CD8-positive, alpha-beta memory T cell (primary cell): Measurements from ENCODE around the gene COA1. TPM values are rescaled to one million over a fixed set of nuclear protein-coding genes. Genes with fewer than 3 reads are reported as not detected.
"Not testable (repeated sequence)": the region's sequence is repeated elsewhere in the genome, so short reads cannot be mapped to it uniquely, and the experiment has no call there.

Source experiments
- CTCF ChIA-PET: fragments of 350-600 bp; sonication (Branson Sonifier 250); formaldehyde crosslinking; loops from one replicate; lab custom pipeline; 2021; ENCODE audit warnings: antibody characterized with exemption; lab: Charles Lee
- POLR2A ChIA-PET: fragments of 350-600 bp; sonication (Branson Sonifier 250); formaldehyde crosslinking; loops from one replicate; lab custom pipeline; 2021; ENCODE audit warnings: antibody characterized with exemption; lab: Charles Lee
- DNase-seq, 5 donors: peaks; one replicate each; pipeline versions ENCODE4 v3.0.0 to v3.0.0-alpha.2; 2020 to 2022; ENCODE audit warnings: mixed read lengths in 1 of 5
- H3K27ac ChIP-seq: one replicate; pipeline ENCODE4 v1.7.0; 2013; ENCODE audit warnings: low read depth, mild to moderate bottlenecking, low read length, moderate library complexity
- H3K27me3 ChIP-seq: 2 replicates; pipeline ENCODE4 v1.7.0; 2013; ENCODE audit warnings: low read length, mild to moderate bottlenecking; ENCODE audit not compliant: insufficient read depth, poor library complexity, severe bottlenecking
- H3K36me3 ChIP-seq: 2 replicates; pipeline ENCODE4 v1.7.0; 2013; ENCODE audit warnings: mild to moderate bottlenecking, low read length, moderate library complexity; ENCODE audit not compliant: insufficient read depth
- H3K4me1 ChIP-seq: 2 replicates; pipeline ENCODE4 v1.7.0; 2013; ENCODE audit warnings: mild to moderate bottlenecking, low read length, moderate library complexity; ENCODE audit not compliant: insufficient read depth
- H3K4me3 ChIP-seq: 2 replicates; pipeline ENCODE4 v1.7.0; 2013; ENCODE audit warnings: mild to moderate bottlenecking, low read length
- H3K9me3 ChIP-seq: 2 replicates; pipeline ENCODE4 v1.7.0; 2013; ENCODE audit warnings: mild to moderate bottlenecking, low read length
- H3K27ac Mint-ChIP-seq, 8 donors: one replicate each; pipeline ENCODE4 v1.8.0; 2020 to 2021; ENCODE audit warnings: mixed read lengths in 8 of 8, mild to moderate bottlenecking in 6 of 8, inconsistent platforms in 3 of 8, moderate library complexity in 3 of 8
- H3K27me3 Mint-ChIP-seq, 2 donors: one replicate each; pipeline ENCODE4 v1.8.0; 2020 to 2021; ENCODE audit warnings: mixed read lengths in 2 of 2, mild to moderate bottlenecking in 1 of 2, moderate library complexity in 1 of 2
- H3K36me3 Mint-ChIP-seq, 3 donors: one replicate each; pipeline ENCODE4 v1.8.0; 2020 to 2021; ENCODE audit warnings: mixed read lengths in 3 of 3, inconsistent platforms in 1 of 3, mild to moderate bottlenecking in 1 of 3
- H3K4me1 Mint-ChIP-seq, 3 donors: one replicate each; pipeline ENCODE4 v1.8.0; 2020 to 2021; ENCODE audit warnings: mixed read lengths in 3 of 3, inconsistent platforms in 1 of 3, mild to moderate bottlenecking in 1 of 3
- H3K4me3 Mint-ChIP-seq, 7 donors: one replicate each; pipeline ENCODE4 v1.8.0; 2020 to 2021; ENCODE audit warnings: mixed read lengths in 7 of 7, mild to moderate bottlenecking in 6 of 7, moderate library complexity in 4 of 7, inconsistent platforms in 2 of 7
- H3K9me3 Mint-ChIP-seq, 5 donors: one replicate each; pipeline ENCODE4 v1.8.0; 2020 to 2022; ENCODE audit warnings: mixed read lengths in 5 of 5, mild to moderate bottlenecking in 3 of 5, moderate library complexity in 2 of 5, inconsistent platforms in 1 of 5
- polyA plus RNA-seq: library from polyadenylated mRNA; unstranded; fragments of 300-500 nt; fragmentation: Illumina TruSeq; gene quantifications from one replicate; pipeline ENCODE4 v1.2.3, GENCODE V29; 2021
- total RNA-seq, 2 experiments: library from RNA; stranded (reverse); gene quantifications; one replicate each; pipeline ENCODE4 v1.2.3, GENCODE V29; 2021

COA1 gene, protein sequence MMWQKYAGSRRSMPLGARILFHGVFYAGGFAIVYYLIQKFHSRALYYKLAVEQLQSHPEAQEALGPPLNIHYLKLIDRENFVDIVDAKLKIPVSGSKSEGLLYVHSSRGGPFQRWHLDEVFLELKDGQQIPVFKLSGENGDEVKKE
- total RNA-seq (10 to 100 TPM; 75.9 to 81.6 TPM), polyA plus RNA-seq (68.9 TPM)

DNA sequence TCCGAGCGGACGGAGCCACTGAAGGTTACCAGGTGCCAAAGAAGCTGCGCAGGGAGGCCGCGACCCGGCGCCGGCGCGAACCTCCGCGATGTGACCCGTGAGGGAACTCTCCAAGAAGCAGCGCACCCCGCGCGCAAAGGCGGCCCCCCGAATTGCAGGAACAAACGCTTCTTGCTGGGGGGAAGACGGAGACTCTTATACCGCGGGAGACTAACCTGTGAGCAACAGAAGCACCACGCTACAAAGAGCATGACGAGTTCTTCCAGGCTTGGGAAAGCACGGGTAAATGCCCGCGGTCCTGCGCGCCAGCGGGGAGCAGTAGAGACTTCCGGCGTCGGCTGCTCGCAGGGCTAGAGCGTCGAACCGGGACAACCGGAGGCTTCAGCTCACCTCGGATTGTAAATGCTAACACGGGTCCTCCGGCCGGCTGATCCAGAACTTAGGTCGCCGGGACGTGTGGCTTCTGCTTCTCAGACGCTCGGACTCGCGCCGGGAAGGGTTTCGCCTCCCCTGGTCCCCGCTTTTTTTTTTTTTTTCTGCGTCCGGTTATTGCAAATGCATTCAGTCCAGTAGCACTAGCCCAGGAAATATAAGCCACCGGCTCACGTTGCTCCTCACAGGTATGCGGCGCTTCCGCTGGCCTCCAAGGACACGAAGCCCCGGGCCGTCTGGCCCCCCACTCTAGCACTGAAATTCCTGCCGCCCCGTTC is at the start of gene COA1:
Gene COA1 (minus strand): TSS at position 310 of the 710 bp plus-strand sequence. CDS start 80,909 bp downstream, outside the sequence.
- Histone ChIP-seq H3K27ac (peak within 1 kb of the TSS; percentile 86), H3K9me3 (no peaks in the 10 kb centered on the region), H3K27me3 (no peaks in the 10 kb centered on the region), H3K4me3 (peak within 1 kb of the TSS; percentile 95), H3K36me3 (no peaks in the 10 kb centered on the region), H3K4me1 (peaks cover 23% of the 10 kb centered on the region)
- ChIA-PET POLR2A (interaction anchor here (1.9 to 2.1 kb wide), 2 partner anchors 29 to 146 kb away, joined by 8 to 11 read pairs; partner anchors contain the start of genes BLVRA and STK17A), CTCF (interaction anchor here (0.8 to 5.1 kb wide), 9 partner anchors 8 to 788 kb away, joined by 3 to 38 read pairs (median 5); partner anchors contain the start of gene STK17A)
- H3K27me3 Mint-ChIP-seq, result no peaks in the 10 kb centered on the region
- H3K4me1 Mint-ChIP-seq, result peaks cover 34 to 51% (median 41%) of the 10 kb centered on the region in 3 donors
- H3K27ac Mint-ChIP-seq, result peak within 1 kb of the TSS; percentile 82 to 94 (median 90)
- peaks cover 0 to 12% (median 0%) of the 10 kb centered on the region in 3 donors for H3K36me3 Mint-ChIP-seq
- peak within 1 kb of the TSS; percentile 91 to 100 (median 95) for H3K4me3 Mint-ChIP-seq
- H3K9me3 Mint-ChIP-seq, result no peaks in the 10 kb centered on the region
- peak; percentile 63 to 83 (median 79) for DNase-seq

- POLR2A ChIA-PET, result not testable (repeated sequence)
Measured at GRCh38 chr7:43778293-43779044, 49.1 kb upstream of the COA1 start.

DNA sequence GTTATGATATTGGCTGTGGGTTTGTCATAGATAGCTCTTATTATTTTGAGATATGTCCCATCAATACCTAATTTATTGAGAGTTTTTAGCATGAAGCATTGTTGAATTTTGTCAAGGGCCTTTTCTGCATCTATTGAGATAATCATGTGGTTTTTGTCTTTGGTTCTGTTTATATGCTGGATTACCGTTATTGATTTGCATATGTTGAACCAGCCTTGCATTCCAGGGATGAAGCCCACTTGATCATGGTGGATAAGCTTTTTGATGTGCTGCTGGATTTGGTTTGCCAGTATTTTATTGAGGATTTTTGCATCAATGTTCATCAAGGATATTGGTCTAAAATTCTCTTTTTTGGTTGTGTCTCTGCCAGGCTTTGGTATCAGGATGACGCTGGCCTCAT is 45.9 kb upstream of the COA1 start:
- H3K36me3 ChIP-seq, H3K27me3 Mint-ChIP-seq, H3K4me3 ChIP-seq, H3K4me1 ChIP-seq, H3K27me3 ChIP-seq, H3K4me3 Mint-ChIP-seq, H3K27ac Mint-ChIP-seq, H3K9me3 ChIP-seq, POLR2A ChIA-PET, H3K27ac ChIP-seq, DNase-seq, CTCF ChIA-PET, H3K9me3 Mint-ChIP-seq: not testable (repeated sequence)
- Mint-ChIP-seq H3K4me1 (peaks cover 9 to 18% (median 9%) of the 10 kb centered on the region in 3 donors), H3K36me3 (peaks cover 5 to 31% (median 24%) of the 10 kb centered on the region in 3 donors)

More at GRCh38 chr7:43778293-43779044, 49.1 kb upstream of the COA1 start:
- H3K9me3 ChIP-seq, H3K27me3 Mint-ChIP-seq, H3K27me3 ChIP-seq, H3K4me1 ChIP-seq, DNase-seq, H3K36me3 ChIP-seq, H3K4me3 ChIP-seq, H3K27ac ChIP-seq, H3K9me3 Mint-ChIP-seq, CTCF ChIA-PET: not testable (repeated sequence)
- Mint-ChIP-seq H3K36me3 (peaks cover 6 to 17% (median 13%) of the 10 kb centered on the region in 3 donors), H3K4me3 (peak overlapping the region in 1 of 7 donors; percentile 10), H3K27ac (peak overlapping the region in 1 of 8 donors; percentile 29), H3K4me1 (peaks cover 11 to 33% (median 14%) of the 10 kb centered on the region in 3 donors)

DNA sequence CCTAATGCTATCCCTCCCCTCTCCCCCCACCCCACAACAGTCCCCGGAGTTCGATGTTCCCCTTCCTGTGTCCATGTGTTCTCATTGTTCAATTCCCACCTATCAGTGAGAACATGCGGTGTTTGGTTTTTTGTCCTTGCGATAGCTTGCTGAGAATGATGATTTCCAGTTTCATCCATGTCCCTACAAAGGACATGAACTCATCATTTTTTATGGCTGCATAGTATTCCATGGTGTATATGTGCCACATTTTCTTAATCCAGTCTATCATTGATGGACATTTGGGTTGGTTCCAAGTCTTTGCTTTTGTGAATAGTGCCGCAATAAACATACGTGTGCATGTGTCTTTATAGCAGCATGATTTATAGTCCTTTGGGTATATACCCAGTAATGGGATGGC is 43.9 kb upstream of the COA1 start:
- H3K4me1 ChIP-seq, H3K4me1 Mint-ChIP-seq, DNase-seq, H3K4me3 Mint-ChIP-seq, CTCF ChIA-PET, H3K9me3 ChIP-seq, H3K27ac Mint-ChIP-seq, H3K27ac ChIP-seq, H3K9me3 Mint-ChIP-seq, H3K27me3 Mint-ChIP-seq, POLR2A ChIA-PET, H3K27me3 ChIP-seq, H3K36me3 ChIP-seq, H3K4me3 ChIP-seq: not testable (repeated sequence)
- peaks cover 5 to 30% (median 21%) of the 10 kb centered on the region in 3 donors for H3K36me3 Mint-ChIP-seq

GRCh38 chr7:43771573-43771972 is 42.2 kb upstream of the COA1 start:
- no peaks in the 10 kb centered on the region for H3K27me3 ChIP-seq
- no peak overlapping the region for H3K4me3 ChIP-seq
- Mint-ChIP-seq H3K36me3 (peaks cover 4 to 31% (median 17%) of the 10 kb centered on the region in 3 donors), H3K9me3 (peaks cover 0 to 5% (median 3%) of the 10 kb centered on the region in 5 donors), H3K27ac (peak overlapping the region in 4 of 8 donors; percentile 4 to 47 (median 19)), H3K4me1 (peaks cover 0 to 10% (median 4%) of the 10 kb centered on the region in 3 donors), H3K4me3 (no peak overlapping the region), H3K27me3 (peaks cover 0 to 3% of the 10 kb centered on the region in 2 donors)
- ChIA-PET CTCF (no interaction called here), POLR2A (no interaction called here)
- no peaks in the 10 kb centered on the region for H3K4me1 ChIP-seq
- H3K9me3 ChIP-seq, result no peaks in the 10 kb centered on the region
- DNase-seq, result no peak
- H3K27ac ChIP-seq, result no peak overlapping the region
- no peaks in the 10 kb centered on the region for H3K36me3 ChIP-seq

DNA sequence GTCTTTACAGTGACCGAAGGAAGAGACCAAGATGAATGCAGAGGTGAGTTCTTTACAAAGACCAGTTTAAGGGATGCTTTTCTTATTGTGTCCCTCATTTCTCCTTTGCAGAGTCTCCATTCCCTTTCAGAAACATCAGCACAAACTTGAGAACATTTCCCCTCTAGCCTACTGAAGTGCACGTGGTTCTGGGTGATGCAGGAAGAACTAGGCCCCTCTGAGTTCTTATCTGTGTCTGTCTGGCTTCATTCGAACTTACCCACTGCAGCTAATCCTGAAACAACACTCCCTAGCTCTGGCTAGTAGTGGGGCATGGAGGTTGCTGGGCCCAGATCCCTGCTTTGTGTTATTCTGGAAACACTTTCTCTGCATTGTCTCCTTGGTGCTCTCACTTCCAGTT is 41.8 kb upstream of the COA1 start:
- no peak overlapping the region for H3K27ac ChIP-seq
- Mint-ChIP-seq H3K9me3 (peaks cover 0 to 5% (median 0%) of the 10 kb centered on the region in 5 donors), H3K27ac (peak overlapping the region in 3 of 8 donors; percentile 19 to 64 (median 32)), H3K36me3 (peaks cover 4 to 28% (median 13%) of the 10 kb centered on the region in 3 donors), H3K4me1 (peaks cover 0 to 7% (median 2%) of the 10 kb centered on the region in 3 donors), H3K4me3 (no peak overlapping the region), H3K27me3 (peaks cover 0 to 3% of the 10 kb centered on the region in 2 donors)
- no peak for DNase-seq
- H3K27me3 ChIP-seq, result no peaks in the 10 kb centered on the region
- H3K36me3 ChIP-seq, result no peaks in the 10 kb centered on the region
- H3K4me3 ChIP-seq, result no peak overlapping the region
- H3K4me1 ChIP-seq, result no peaks in the 10 kb centered on the region
- no peaks in the 10 kb centered on the region for H3K9me3 ChIP-seq
- CTCF ChIA-PET, result no interaction called here
- POLR2A ChIA-PET, result no interaction called here

DNA sequence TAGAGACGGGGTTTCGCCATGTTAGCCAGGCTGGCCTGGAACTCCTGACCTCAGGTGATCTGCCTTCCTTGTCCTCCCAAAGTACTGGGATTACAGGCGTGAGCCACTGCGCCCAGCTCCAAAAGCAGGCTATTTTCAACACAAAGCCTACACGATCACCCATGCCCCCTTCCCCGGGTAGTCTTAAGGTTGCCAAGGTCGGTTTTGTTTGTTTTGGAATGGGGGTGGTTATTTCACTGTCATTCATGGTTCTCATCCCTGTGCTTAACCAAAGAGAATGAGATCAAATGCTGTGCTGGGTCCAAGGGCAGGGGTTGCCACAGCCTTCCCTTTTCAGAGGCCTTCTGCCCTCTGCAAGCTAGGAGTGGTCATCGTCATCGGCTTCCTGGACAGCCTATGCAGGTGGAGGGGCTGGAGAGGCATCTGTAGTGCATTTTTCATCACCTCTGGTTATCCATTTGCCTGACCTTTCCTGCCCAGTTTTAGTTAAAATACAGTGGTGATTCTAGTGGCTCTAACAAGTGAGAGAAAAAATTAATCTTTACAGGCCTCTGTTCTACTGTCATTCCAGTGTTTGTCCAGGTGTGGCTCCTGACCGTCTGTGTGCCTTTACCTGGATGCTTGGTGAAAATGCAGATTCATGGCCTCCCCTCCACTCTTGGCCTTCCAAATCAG is 40.6 kb upstream of the COA1 start:
- Histone ChIP-seq H3K4me1 (no peaks in the 10 kb centered on the region), H3K4me3 (no peak overlapping the region), H3K36me3 (no peaks in the 10 kb centered on the region), H3K27me3 (no peaks in the 10 kb centered on the region), H3K9me3 (no peaks in the 10 kb centered on the region), H3K27ac (no peak overlapping the region)
- Mint-ChIP-seq H3K27me3 (peaks cover 0 to 3% of the 10 kb centered on the region in 2 donors), H3K36me3 (peaks cover 4 to 28% (median 13%) of the 10 kb centered on the region in 3 donors), H3K4me3 (no peak overlapping the region), H3K27ac (no peak overlapping the region), H3K4me1 (peaks cover 0 to 7% (median 2%) of the 10 kb centered on the region in 3 donors), H3K9me3 (peaks cover 0 to 3% (median 0%) of the 10 kb centered on the region in 5 donors)
- ChIA-PET POLR2A (no interaction called here), CTCF (interaction anchor here (0.6 kb wide), 1 partner anchor 68 kb away, joined by 3 read pairs; no protein-coding TSS in a partner anchor)
- DNase-seq, result no peak
